ENCODE measurements around the gene AMH. TPM values are rescaled to one million over a fixed set of nuclear protein-coding genes. Genes with fewer than 3 reads are reported as not detected.
A peak's percentile ranks its signal among the peaks of the same experiment; 100 is the strongest.

The AMH gene
- total RNA-seq, 1 experiment from 2014 or later = 42.8 TPM

- no peak overlapping the region for H2AFZ ChIP-seq (ENCODE audit: low read depth, low read length, poor library complexity, severe bottlenecking)
- ATAC-seq (no peak), DNase-seq (ENCODE audit: low read depth, low spot score) (no peak)
- H3K9ac ChIP-seq (ENCODE audit: low read length) = no peak overlapping the region
- peak overlapping the region; percentile 14; the same call in 1 of the 2 replicates for H3K27ac ChIP-seq (ENCODE audit: low read depth, low read length)
- H3K4me1 ChIP-seq (ENCODE audit: control insufficient read depth in 1 of 2, insufficient read depth in 2 of 2, low read length in 2 of 2) = no peaks in the 10 kb centered on the region
- no peaks in the 10 kb centered on the region for H3K9me2 ChIP-seq (ENCODE audit: insufficient read depth)
- peaks cover 39% of the 10 kb centered on the region for H3K79me2 ChIP-seq (ENCODE audit: insufficient read depth, low read length)
- H3K4me2 ChIP-seq (ENCODE audit: low read length) = no peak overlapping the region
- peaks cover 7 to 13% of the 10 kb centered on the region in 2 experiments; a peak in 3 of 4 replicates for H3K36me3 ChIP-seq (ENCODE audit: control insufficient read depth in 1 of 2, insufficient read depth in 2 of 2, low read length in 2 of 2)
- intact Hi-C loops (cut with micrococcal nuclease) = no loop called here
- no peaks in the 10 kb centered on the region for H4K20me1 ChIP-seq (ENCODE audit: insufficient read depth)
- TF ChIP-seq EZH2phosphoT487 (IDR thresholded peaks at IDR 0.05; ENCODE audit: borderline replicate concordance) = no peak
- no peak for TF ChIP-seq CEBPB (IDR thresholded peaks at IDR 0.05; ENCODE audit: low read depth)
- TF ChIP-seq SP1 (IDR thresholded peaks at IDR 0.05; ENCODE audit: low read depth) = no peak
- TF ChIP-seq REST (IDR thresholded peaks at IDR 0.05; ENCODE audit: low read depth) = no peak
- no peak for TF ChIP-seq YY1 (IDR thresholded peaks at IDR 0.05; ENCODE audit: extremely low read depth, insufficient replicate concordance, low read depth, low read length)
- TF ChIP-seq SIN3A (IDR thresholded peaks at IDR 0.05; ENCODE audit: low read depth) = no peak
- no peak for TF ChIP-seq RAD21 (IDR thresholded peaks at IDR 0.05; ENCODE audit: low read depth)
- TF ChIP-seq, protein P1, sequence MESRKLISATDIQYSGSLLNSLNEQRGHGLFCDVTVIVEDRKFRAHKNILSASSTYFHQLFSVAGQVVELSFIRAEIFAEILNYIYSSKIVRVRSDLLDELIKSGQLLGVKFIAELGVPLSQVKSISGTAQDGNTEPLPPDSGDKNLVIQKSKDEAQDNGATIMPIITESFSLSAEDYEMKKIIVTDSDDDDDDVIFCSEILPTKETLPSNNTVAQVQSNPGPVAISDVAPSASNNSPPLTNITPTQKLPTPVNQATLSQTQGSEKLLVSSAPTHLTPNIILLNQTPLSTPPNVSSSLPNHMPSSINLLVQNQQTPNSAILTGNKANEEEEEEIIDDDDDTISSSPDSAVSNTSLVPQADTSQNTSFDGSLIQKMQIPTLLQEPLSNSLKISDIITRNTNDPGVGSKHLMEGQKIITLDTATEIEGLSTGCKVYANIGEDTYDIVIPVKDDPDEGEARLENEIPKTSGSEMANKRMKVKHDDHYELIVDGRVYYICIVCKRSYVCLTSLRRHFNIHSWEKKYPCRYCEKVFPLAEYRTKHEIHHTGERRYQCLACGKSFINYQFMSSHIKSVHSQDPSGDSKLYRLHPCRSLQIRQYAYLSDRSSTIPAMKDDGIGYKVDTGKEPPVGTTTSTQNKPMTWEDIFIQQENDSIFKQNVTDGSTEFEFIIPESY (IDR thresholded peaks at IDR 0.05; ENCODE audit: extremely low read depth, insufficient replicate concordance, low read length) = no peak
- TF ChIP-seq SRF (IDR thresholded peaks at IDR 0.05; ENCODE audit: low read depth) = no peak
- TF ChIP-seq EGR1 (IDR thresholded peaks at IDR 0.05; ENCODE audit: low read depth) = no peak
- H3K27me3 ChIP-seq (ENCODE audit: insufficient read depth, low read length) = no peaks in the 10 kb centered on the region
- ChIA-PET RAD21 (ENCODE audit: low non-redundant PET in 1 of 2, low total read pairs in 2 of 2, uncharacterized antibody in 2 of 2, unreplicated experiment in 2 of 2) (no interaction called here), POLR2A (no interaction called here), CTCF (no interaction called here)
- H3K9me3 ChIP-seq (ENCODE audit: control insufficient read depth in 1 of 2, insufficient read depth in 1 of 2, low read depth in 1 of 2, low read length in 2 of 2) = no peaks in the 10 kb centered on the region
- BruUV-seq (replicated peaks) = no TSS peak
- H3K4me3 ChIP-seq (replicated peaks in 1 of 2; ENCODE audit: low read depth in 1 of 2, low read length in 2 of 2) = no peak overlapping the region
Observed at GRCh38 chr19:2201473-2202148, 47.5 kb upstream of the AMH start.

Measured in HCT116 (cell line).